Forelimb muscle (tissue), 1 donor: ENCODE data around the gene IL10RB. TPM values are rescaled to one million over a fixed set of nuclear protein-coding genes. Genes with fewer than 3 reads are reported as not detected.
"Not testable (repeated sequence)": the region's sequence is repeated elsewhere in the genome, so short reads cannot be mapped to it uniquely, and the experiment has no call there.

Source experiments
- DNase-seq: peaks from one replicate; pipeline ENCODE4 v3.0.0-alpha.2; 2013; ENCODE audit warnings: low read depth
- polyA plus RNA-seq: library from polyadenylated mRNA; unstranded; fragments of 120-200 nt; gene quantifications from one replicate; pipeline ENCODE4 v1.2.1, GENCODE V29; 2013; ENCODE audit not compliant: insufficient read length

The IL10RB gene
- polyA plus RNA-seq, 1 donor, result 16.4 TPM

GRCh38 chr21:33240404-33240803 lies 25.8 kb upstream of the IL10RB start:
- no peak for DNase-seq

- DNase-seq, result no peak
These were observed 24.3 kb upstream of the IL10RB start for GRCh38 chr21:33241846-33242245.

GRCh38 chr21:33242846-33243245 lies 23.3 kb upstream of the IL10RB start:
- not testable (repeated sequence) for DNase-seq

GRCh38 chr21:33244082-33244778 lies 21.9 kb upstream of the IL10RB start:
- no peak for DNase-seq

GRCh38 chr21:33244779-33245105 lies 21.4 kb upstream of the IL10RB start:
- no peak for DNase-seq

- no peak for DNase-seq
These were observed 20.8 kb upstream of the IL10RB start for GRCh38 chr21:33245289-33245918.

GRCh38 chr21:33246506-33246905 lies 19.7 kb upstream of the IL10RB start:
- DNase-seq, result no peak

- no peak for DNase-seq
These were observed 19.2 kb upstream of the IL10RB start for GRCh38 chr21:33246963-33247362.

- no peak for DNase-seq
These were observed 18.6 kb upstream of the IL10RB start for GRCh38 chr21:33247599-33247998.

GRCh38 chr21:33249331-33250002 lies 16.7 kb upstream of the IL10RB start:
- DNase-seq, result no peak

- no peak for DNase-seq
These were observed 15.0 kb upstream of the IL10RB start for GRCh38 chr21:33251119-33251518.

GRCh38 chr21:33253382-33253781 lies 12.8 kb upstream of the IL10RB start:
- not testable (repeated sequence) for DNase-seq

- no peak for DNase-seq
These were observed 11.4 kb upstream of the IL10RB start for GRCh38 chr21:33254766-33255165.

- no peak for DNase-seq
These were observed 10.8 kb upstream of the IL10RB start for GRCh38 chr21:33255404-33255803.

GRCh38 chr21:33256019-33256418 lies 10.1 kb upstream of the IL10RB start:
- DNase-seq, result no peak

- no peak for DNase-seq
These were observed 8.9 kb upstream of the IL10RB start for GRCh38 chr21:33257094-33257803.

- DNase-seq, result no peak
These were observed 7.7 kb upstream of the IL10RB start for GRCh38 chr21:33258475-33258874.

GRCh38 chr21:33259428-33259827 lies 6.7 kb upstream of the IL10RB start:
- DNase-seq, result no peak

GRCh38 chr21:33259995-33260394 lies 6.2 kb upstream of the IL10RB start:
- no peak for DNase-seq

- no peak for DNase-seq
These were observed 4.5 kb upstream of the IL10RB start for GRCh38 chr21:33261635-33262034.

- no peak for DNase-seq
These were observed 3.2 kb upstream of the IL10RB start for GRCh38 chr21:33262921-33263320.

GRCh38 chr21:33264561-33264960 lies 1.6 kb upstream of the IL10RB start:
- no peak for DNase-seq

- DNase-seq, result no peak
These were observed 510 bp upstream of the IL10RB start for GRCh38 chr21:33265664-33266049.
